ENCODE data around the gene CCDC142. TPM values are rescaled to one million over a fixed set of nuclear protein-coding genes. Genes with fewer than 3 reads are reported as not detected.

CCDC142 gene
- total RNA-seq, 4 donors from 2014 or later = 10.9 to 42.8 (median 35.7) TPM

GRCh38 chr2:74429487-74430451, 53.0 kb downstream of the CCDC142 start:
- intact Hi-C loops (cut with DNase I; ENCODE audit: low total_unique reads) = no loop called here
- no peaks in the 10 kb centered on the region for H3K4me1 ChIP-seq
- no peak for DNase-seq
- H3K27ac ChIP-seq = no peak overlapping the region
- H3K4me3 ChIP-seq = no peak overlapping the region
- no peaks in the 10 kb centered on the region for H3K9me3 ChIP-seq
- no peaks in the 10 kb centered on the region for H3K36me3 ChIP-seq
- no peak for TF ChIP-seq POLR2A (IDR thresholded peaks at IDR 0.05)
- no peak for TF ChIP-seq CTCF (IDR thresholded peaks at IDR 0.05)
- H3K27me3 ChIP-seq = no peaks in the 10 kb centered on the region

- no peak overlapping the region for H3K4me3 ChIP-seq
- no peak overlapping the region for H3K27ac ChIP-seq
- H3K9me3 ChIP-seq = no peaks in the 10 kb centered on the region
- no peaks in the 10 kb centered on the region for H3K36me3 ChIP-seq
- H3K27me3 ChIP-seq = no peaks in the 10 kb centered on the region
- no peak for TF ChIP-seq POLR2A (IDR thresholded peaks at IDR 0.05)
- TF ChIP-seq CTCF (IDR thresholded peaks at IDR 0.05) = no peak
- intact Hi-C loops (cut with DNase I; ENCODE audit: low total_unique reads) = no loop called here
- no peaks in the 10 kb centered on the region for H3K4me1 ChIP-seq
- no peak for DNase-seq
These were observed 54.1 kb downstream of the CCDC142 start for GRCh38 chr2:74428675-74429074.

- H3K4me3 ChIP-seq = no peak overlapping the region
- H3K4me1 ChIP-seq = no peaks in the 10 kb centered on the region
- no peaks in the 10 kb centered on the region for H3K9me3 ChIP-seq
- no peaks in the 10 kb centered on the region for H3K36me3 ChIP-seq
- intact Hi-C loops (cut with DNase I; ENCODE audit: low total_unique reads) = no loop called here
- no peak for DNase-seq
- TF ChIP-seq CTCF (IDR thresholded peaks at IDR 0.05) (no peak), POLR2A (IDR thresholded peaks at IDR 0.05) (no peak)
- H3K27ac ChIP-seq = no peak overlapping the region
- H3K27me3 ChIP-seq = no peaks in the 10 kb centered on the region
These were observed 55.2 kb downstream of the CCDC142 start for GRCh38 chr2:74427551-74427950.

- no peak overlapping the region for H3K4me3 ChIP-seq
- TF ChIP-seq CTCF (IDR thresholded peaks at IDR 0.05) (no peak), POLR2A (IDR thresholded peaks at IDR 0.05) (no peak)
- peak in 1 of 2 donors; percentile 7 for DNase-seq
- H3K36me3 ChIP-seq = no peaks in the 10 kb centered on the region
- H3K27ac ChIP-seq = no peak overlapping the region
- intact Hi-C loops (cut with DNase I; ENCODE audit: low total_unique reads) = no loop called here
- no peaks in the 10 kb centered on the region for H3K4me1 ChIP-seq
- H3K9me3 ChIP-seq = no peaks in the 10 kb centered on the region
- H3K27me3 ChIP-seq = no peaks in the 10 kb centered on the region
These were observed 56.5 kb downstream of the CCDC142 start for GRCh38 chr2:74426181-74426758.

- TF ChIP-seq CTCF (IDR thresholded peaks at IDR 0.05) (no peak), POLR2A (IDR thresholded peaks at IDR 0.05) (no peak)
- H3K27ac ChIP-seq = no peak overlapping the region
- DNase-seq = peak in 1 of 2 donors; percentile 11
- H3K27me3 ChIP-seq = no peaks in the 10 kb centered on the region
- H3K9me3 ChIP-seq = no peaks in the 10 kb centered on the region
- no peaks in the 10 kb centered on the region for H3K4me1 ChIP-seq
- no peak overlapping the region for H3K4me3 ChIP-seq
- no peaks in the 10 kb centered on the region for H3K36me3 ChIP-seq
- intact Hi-C loops (cut with DNase I; ENCODE audit: low total_unique reads) = no loop called here
These were observed 57.3 kb downstream of the CCDC142 start for GRCh38 chr2:74425523-74425922.

Data from uterus (tissue), 4 donors.